Mesenchymal stem cell (in vitro differentiated cells and primary cell): ENCODE results near the gene RSPO3.

ENCODE experiments used
- DNase-seq: peaks from one replicate; pipeline ENCODE4 v3.0.0-alpha.2; 2013
- H2AFZ ChIP-seq: one replicate; pipeline ENCODE4 v1.6.1; 2013; ENCODE audit warnings: low read depth, mild to moderate bottlenecking, control low read depth, inconsistent platforms, low read length, moderate library complexity
- H2AK5ac ChIP-seq: 2 replicates; pipeline ENCODE4 v1.6.1; 2013; ENCODE audit warnings: low read length, moderate library complexity, mild to moderate bottlenecking, inconsistent platforms; ENCODE audit not compliant: severe bottlenecking
- H2BK120ac ChIP-seq: one replicate; pipeline ENCODE4 v1.6.1; 2013; ENCODE audit warnings: low read depth, mild to moderate bottlenecking, inconsistent platforms, low read length, moderate library complexity
- H2BK12ac ChIP-seq, 2 experiments: one replicate each; pipeline ENCODE4 v1.6.1; 2013; ENCODE audit warnings: inconsistent platforms in 2 of 2, low read length in 2 of 2, mild to moderate bottlenecking in 2 of 2, moderate library complexity in 2 of 2, control low read depth in 1 of 2
- H2BK15ac ChIP-seq: one replicate; pipeline ENCODE4 v1.6.1; 2013; ENCODE audit warnings: mild to moderate bottlenecking, low read depth, inconsistent platforms; ENCODE audit not compliant: poor library complexity, severe bottlenecking
- H2BK5ac ChIP-seq: 2 replicates; pipeline ENCODE4 v1.6.1; 2013; ENCODE audit warnings: low read depth, mild to moderate bottlenecking, low read length, control low read depth, inconsistent platforms; ENCODE audit not compliant: poor library complexity, severe bottlenecking
- H3K14ac ChIP-seq, 2 experiments: one replicate each; pipeline ENCODE4 v1.6.1; 2013; ENCODE audit warnings: inconsistent platforms in 2 of 2, low read length in 2 of 2, control low read depth in 1 of 2, mild to moderate bottlenecking in 1 of 2, moderate library complexity in 1 of 2
- H3K18ac ChIP-seq, 2 experiments: one replicate each; pipeline ENCODE4 v1.6.1; 2013; ENCODE audit warnings: inconsistent platforms in 2 of 2, low read length in 2 of 2, control low read depth in 1 of 2, low read depth in 1 of 2, mild to moderate bottlenecking in 1 of 2
- H3K23ac ChIP-seq, 2 experiments: one replicate each; pipeline ENCODE4 v1.6.1; 2013; ENCODE audit warnings: inconsistent platforms in 2 of 2, low read length in 2 of 2, mild to moderate bottlenecking in 2 of 2, moderate library complexity in 2 of 2, control low read depth in 1 of 2
- H3K27ac ChIP-seq: 2 replicates; pipeline ENCODE4 v1.5.1; 2013; ENCODE audit warnings: mild to moderate bottlenecking, moderate library complexity, low read length, control low read depth, inconsistent platforms; ENCODE audit not compliant: poor library complexity, severe bottlenecking
- H3K27me3 ChIP-seq, 2 experiments: 2 replicates each; pipeline versions ENCODE4 v1.6.1 to v1.7.0; 2013; ENCODE audit warnings: low read length in 2 of 2, mild to moderate bottlenecking in 2 of 2, moderate library complexity in 2 of 2, control low read depth in 1 of 2, inconsistent platforms in 1 of 2; ENCODE audit not compliant: control insufficient read depth in 1 of 2, insufficient read depth in 1 of 2
- H3K36me3 ChIP-seq, 2 experiments: 2 replicates each; pipeline versions ENCODE4 v1.6.1 to v1.7.0; 2013; ENCODE audit warnings: low read length in 2 of 2, control low read depth in 1 of 2, inconsistent platforms in 1 of 2, low read depth in 1 of 2, mild to moderate bottlenecking in 1 of 2; ENCODE audit not compliant: insufficient read depth in 2 of 2, control insufficient read depth in 1 of 2
- H3K4ac ChIP-seq, 2 experiments: one replicate each; pipeline ENCODE4 v1.6.1; 2013; ENCODE audit warnings: inconsistent platforms in 2 of 2, low read length in 2 of 2, mild to moderate bottlenecking in 2 of 2, moderate library complexity in 2 of 2, control low read depth in 1 of 2, low read depth in 1 of 2
- H3K4me1 ChIP-seq: 2 replicates; pipeline ENCODE4 v1.6.1; 2013; ENCODE audit warnings: low read depth, low read length, control low read depth; ENCODE audit not compliant: control insufficient read depth, insufficient read depth
- H3K4me2 ChIP-seq: 2 replicates; pipeline ENCODE4 v1.6.1; 2013; ENCODE audit warnings: low read length, mild to moderate bottlenecking, inconsistent platforms; ENCODE audit not compliant: poor library complexity, severe bottlenecking
- H3K4me3 ChIP-seq, 2 experiments: 2 replicates each; pipeline versions ENCODE4 v1.5.1 to v1.7.0; 2013; ENCODE audit warnings: low read length in 2 of 2, mild to moderate bottlenecking in 2 of 2, control low read depth in 1 of 2, low read depth in 1 of 2; ENCODE audit not compliant: insufficient read depth in 1 of 2
- H3K79me1 ChIP-seq: replicated peaks from 2 replicates; pipeline ENCODE4 v1.6.1; 2013; ENCODE audit warnings: mild to moderate bottlenecking, control low read depth, low read length, inconsistent platforms; ENCODE audit not compliant: poor library complexity, severe bottlenecking
- H3K9ac ChIP-seq: 2 replicates; pipeline ENCODE4 v1.7.0; 2013; ENCODE audit warnings: mild to moderate bottlenecking, low read length, moderate library complexity
- H3K9me3 ChIP-seq: 2 replicates; pipeline ENCODE4 v1.7.0; 2013; ENCODE audit warnings: mild to moderate bottlenecking, low read length; ENCODE audit not compliant: control insufficient read depth
- H4K8ac ChIP-seq: one replicate; pipeline ENCODE4 v1.6.1; 2013; ENCODE audit warnings: inconsistent platforms, mild to moderate bottlenecking, low read length, moderate library complexity
- H4K91ac ChIP-seq: one replicate; pipeline ENCODE4 v1.6.1; 2013; ENCODE audit warnings: mild to moderate bottlenecking, low read length, inconsistent platforms
- WGBS: methylation state at CpG from one replicate; pipeline ENCODE4 v1.1.7; 2013; ENCODE audit warnings: mixed read lengths; 5-methylcytosine and 5-hydroxymethylcytosine counted together

The RSPO3 gene

DNA sequence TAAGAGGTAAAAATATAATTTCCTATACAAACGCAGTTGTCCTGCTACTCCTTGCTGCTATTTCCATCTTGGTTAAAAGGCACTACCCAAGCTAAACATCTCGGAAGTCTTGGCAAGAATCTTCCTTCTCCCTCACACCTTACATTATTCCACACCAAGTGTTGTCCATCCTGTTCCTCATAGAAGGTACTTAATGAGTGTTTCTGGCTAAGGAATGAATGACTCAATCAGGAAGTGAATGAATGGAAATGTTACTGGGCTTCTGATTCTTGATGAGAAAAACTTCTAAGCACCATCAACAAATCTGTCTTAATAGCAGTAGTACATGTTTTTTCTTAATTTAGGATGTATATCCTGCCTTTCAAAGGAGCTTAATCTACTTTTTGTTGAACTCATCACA, 40.6 kb upstream of the RSPO3 start:
- H2AK5ac ChIP-seq, result no peak overlapping the region
- H3K9ac ChIP-seq, result no peak overlapping the region
- no peak overlapping the region for H2AFZ ChIP-seq
- no peak overlapping the region for H3K14ac ChIP-seq
- H3K36me3 ChIP-seq, result no peaks in the 10 kb centered on the region
- H3K4ac ChIP-seq, result no peak overlapping the region
- H3K9me3 ChIP-seq, result no peaks in the 10 kb centered on the region
- H3K23ac ChIP-seq, result no peak overlapping the region
- DNase-seq, result no peak
- H4K8ac ChIP-seq, result no peak overlapping the region
- no peak overlapping the region for H3K27ac ChIP-seq
- no peaks in the 10 kb centered on the region for H3K79me1 ChIP-seq
- no peak overlapping the region for H3K4me3 ChIP-seq
- H2BK120ac ChIP-seq, result no peak overlapping the region
- no peak overlapping the region for H2BK12ac ChIP-seq
- no peak overlapping the region for H2BK15ac ChIP-seq
- no peak overlapping the region for H4K91ac ChIP-seq
- no peaks in the 10 kb centered on the region for H3K27me3 ChIP-seq
- 100% methylated on average over 1 of the region's 2 CpGs for WGBS
- no peak overlapping the region for H3K4me2 ChIP-seq
- no peak overlapping the region for H2BK5ac ChIP-seq
- H3K18ac ChIP-seq, result no peak overlapping the region
- H3K4me1 ChIP-seq, result no peaks in the 10 kb centered on the region

GRCh38 chr6:127078669-127079068, 39.8 kb upstream of the RSPO3 start:
- H2BK12ac ChIP-seq, result no peak overlapping the region
- H3K4ac ChIP-seq, result no peak overlapping the region
- no peak for DNase-seq
- H3K23ac ChIP-seq, result no peak overlapping the region
- no peaks in the 10 kb centered on the region for H3K79me1 ChIP-seq
- no peaks in the 10 kb centered on the region for H3K36me3 ChIP-seq
- H2AFZ ChIP-seq, result no peak overlapping the region
- no peak overlapping the region for H3K27ac ChIP-seq
- H2BK15ac ChIP-seq, result no peak overlapping the region
- H4K91ac ChIP-seq, result no peak overlapping the region
- H4K8ac ChIP-seq, result no peak overlapping the region
- no peaks in the 10 kb centered on the region for H3K4me1 ChIP-seq
- H2BK120ac ChIP-seq, result no peak overlapping the region
- H2AK5ac ChIP-seq, result no peak overlapping the region
- 94% methylated on average over 5 of the region's 5 CpGs for WGBS
- no peaks in the 10 kb centered on the region for H3K9me3 ChIP-seq
- H3K4me2 ChIP-seq, result no peak overlapping the region
- H2BK5ac ChIP-seq, result no peak overlapping the region
- no peak overlapping the region for H3K9ac ChIP-seq
- no peak overlapping the region for H3K18ac ChIP-seq
- H3K14ac ChIP-seq, result no peak overlapping the region
- H3K27me3 ChIP-seq, result no peaks in the 10 kb centered on the region
- H3K4me3 ChIP-seq, result no peak overlapping the region

- Histone ChIP-seq H2BK12ac (no peak overlapping the region), H3K4ac (no peak overlapping the region), H3K14ac (no peak overlapping the region), H2AK5ac (no peak overlapping the region), H3K4me3 (no peak overlapping the region), H3K4me2 (no peak overlapping the region), H3K27me3 (no peaks in the 10 kb centered on the region), H3K9ac (no peak overlapping the region), H2BK15ac (no peak overlapping the region), H3K79me1 (no peaks in the 10 kb centered on the region), H3K27ac (no peak overlapping the region), H3K23ac (no peak overlapping the region), H2BK120ac (no peak overlapping the region), H3K4me1 (no peaks in the 10 kb centered on the region), H3K18ac (no peak overlapping the region), H4K8ac (no peak overlapping the region), H3K9me3 (no peaks in the 10 kb centered on the region), H4K91ac (no peak overlapping the region), H2AFZ (no peak overlapping the region), H2BK5ac (no peak overlapping the region), H3K36me3 (no peaks in the 10 kb centered on the region)
- DNase-seq, result no peak
These were observed 38.8 kb upstream of the RSPO3 start for GRCh38 chr6:127079681-127080080.

DNA sequence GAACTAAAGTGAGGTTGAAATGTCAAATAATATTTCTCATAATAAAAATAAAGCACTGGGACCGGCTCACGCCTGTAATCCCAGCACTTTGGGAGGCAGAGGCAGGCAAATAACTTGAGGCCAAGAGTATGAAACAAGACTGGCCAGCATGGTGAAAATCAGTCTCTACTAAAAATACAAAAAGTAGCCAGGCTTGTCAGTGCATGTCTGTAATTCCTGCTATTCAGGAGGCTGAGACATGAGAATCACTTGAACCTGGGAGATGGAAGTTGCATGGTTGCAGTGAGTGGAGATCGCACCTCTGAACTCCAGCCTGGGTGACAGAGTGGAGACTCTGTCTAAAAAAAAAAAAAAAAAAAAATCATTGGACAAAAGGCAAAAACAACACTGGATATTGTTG, 38.4 kb upstream of the RSPO3 start:
- Histone ChIP-seq H3K27me3 (no peaks in the 10 kb centered on the region), H2BK15ac (no peak overlapping the region), H3K18ac (no peak overlapping the region), H3K9ac (no peak overlapping the region), H3K23ac (no peak overlapping the region), H3K14ac (no peak overlapping the region), H3K4me3 (no peak overlapping the region), H3K4ac (no peak overlapping the region), H4K91ac (no peak overlapping the region), H3K79me1 (no peaks in the 10 kb centered on the region), H3K9me3 (no peaks in the 10 kb centered on the region), H4K8ac (no peak overlapping the region), H2BK12ac (no peak overlapping the region), H3K36me3 (no peaks in the 10 kb centered on the region), H2AFZ (no peak overlapping the region), H2AK5ac (no peak overlapping the region), H3K27ac (no peak overlapping the region), H2BK5ac (no peak overlapping the region), H3K4me1 (no peaks in the 10 kb centered on the region), H2BK120ac (no peak overlapping the region), H3K4me2 (no peak overlapping the region)
- 100% methylated on average over 2 of the region's 3 CpGs for WGBS
- DNase-seq, result no peak
